CD4-positive, CD25-positive, alpha-beta regulatory T cell (primary cell): ENCODE measurements around the gene STARD13. TPM values are rescaled to one million over a fixed set of nuclear protein-coding genes. Genes with fewer than 3 reads are reported as not detected.

Experiments used
- ATAC-seq, 2 donors: fragments of 150-1000 bp; cut with Tn5 transposase; one replicate each; pipeline ENCODE4 v1.10.0; 2021; ENCODE audit warnings: low read depth in 2 of 2, moderate number of reproducible peaks in 2 of 2, moderate library complexity in 1 of 2
- DNase-seq, 3 donors: peaks; one replicate each; pipeline versions ENCODE4 v3.0.0 to v3.0.0-alpha.2; 2012 to 2022; ENCODE audit warnings: mixed read lengths in 1 of 3
- H3K27ac ChIP-seq: one replicate; pipeline ENCODE4 v1.7.0; 2013; ENCODE audit warnings: mild to moderate bottlenecking, low read length; ENCODE audit not compliant: insufficient read depth, poor library complexity, severe bottlenecking
- H3K27me3 ChIP-seq: one replicate; pipeline ENCODE4 v1.7.0; 2013; ENCODE audit warnings: low read length; ENCODE audit not compliant: control insufficient read depth, insufficient read depth
- H3K36me3 ChIP-seq: one replicate; pipeline ENCODE4 v1.7.0; 2013; ENCODE audit warnings: mild to moderate bottlenecking, low read length, moderate library complexity; ENCODE audit not compliant: control insufficient read depth, insufficient read depth
- H3K4me1 ChIP-seq: 2 replicates; pipeline ENCODE4 v1.7.0; 2013; ENCODE audit warnings: mild to moderate bottlenecking, low read length; ENCODE audit not compliant: insufficient read depth, control insufficient read depth, poor library complexity, severe bottlenecking
- H3K4me3 ChIP-seq: one replicate; pipeline ENCODE4 v1.7.0; 2013; ENCODE audit warnings: low read depth, mild to moderate bottlenecking, low read length, moderate library complexity
- H3K9me3 ChIP-seq, 2 experiments: 1 replicate in 1 of 2; 2 replicates in 1 of 2; pipeline ENCODE4 v1.7.0; 2013; ENCODE audit warnings: low read length in 2 of 2, mild to moderate bottlenecking in 1 of 2, moderate library complexity in 1 of 2; ENCODE audit not compliant: control insufficient read depth in 2 of 2
- H3K27ac Mint-ChIP-seq, 3 donors: one replicate each; pipeline ENCODE4 v1.8.0; 2020 to 2022; ENCODE audit warnings: mild to moderate bottlenecking in 3 of 3, mixed read lengths in 3 of 3, moderate library complexity in 2 of 3
- H3K27me3 Mint-ChIP-seq: one replicate; pipeline ENCODE4 v1.8.0; 2022; ENCODE audit warnings: mild to moderate bottlenecking, mixed read lengths
- H3K36me3 Mint-ChIP-seq: one replicate; pipeline ENCODE4 v1.8.0; 2020; ENCODE audit warnings: mixed read lengths
- H3K4me1 Mint-ChIP-seq, 4 donors: one replicate each; pipeline ENCODE4 v1.8.0; 2020 to 2022; ENCODE audit warnings: mixed read lengths in 4 of 4, mild to moderate bottlenecking in 1 of 4
- H3K4me3 Mint-ChIP-seq, 4 donors: one replicate each; pipeline ENCODE4 v1.8.0; 2020 to 2022; ENCODE audit warnings: mild to moderate bottlenecking in 4 of 4, mixed read lengths in 4 of 4, moderate library complexity in 3 of 4
- H3K9me3 Mint-ChIP-seq, 7 donors: one replicate each; pipeline ENCODE4 v1.8.0; 2020 to 2022; ENCODE audit warnings: mixed read lengths in 7 of 7, mild to moderate bottlenecking in 3 of 7, moderate library complexity in 2 of 7
- polyA plus RNA-seq, 4 donors: library from polyadenylated mRNA; unstranded; fragments of 300-500 nt; fragmentation: Illumina TruSeq; gene quantifications; one replicate each; pipeline ENCODE4 v1.2.3, GENCODE V29; 2021
- total RNA-seq: library from RNA; stranded (reverse); gene quantifications from one replicate; pipeline ENCODE4 v1.2.3, GENCODE V29; 2022

Gene STARD13
- total and polyA plus RNA-seq, 5 donors from 2014 or later, result not detected

GRCh38 chr13:33199289-33199850 is 86.2 kb downstream of the STARD13 start:
- H3K27me3 Mint-ChIP-seq, result peaks cover 10% of the 10 kb centered on the region
- DNase-seq (no peak), ATAC-seq (no peak)
- peaks cover 0 to 5% (median under 1%) of the 10 kb centered on the region in 4 donors for H3K4me1 Mint-ChIP-seq
- H3K36me3 Mint-ChIP-seq, result no peaks in the 10 kb centered on the region
- no peak overlapping the region for H3K27ac ChIP-seq
- no peaks in the 10 kb centered on the region for H3K36me3 ChIP-seq
- H3K4me1 ChIP-seq, result no peaks in the 10 kb centered on the region
- no peak overlapping the region for H3K4me3 ChIP-seq
- peaks cover 0 to 3% (median 0%) of the 10 kb centered on the region in 7 donors for H3K9me3 Mint-ChIP-seq
- H3K27ac Mint-ChIP-seq, result no peak overlapping the region
- no peaks in the 10 kb centered on the region for H3K9me3 ChIP-seq
- H3K27me3 ChIP-seq, result no peaks in the 10 kb centered on the region
- H3K4me3 Mint-ChIP-seq, result no peak overlapping the region

- Histone ChIP-seq H3K4me1 (no peaks in the 10 kb centered on the region), H3K36me3 (no peaks in the 10 kb centered on the region), H3K27me3 (no peaks in the 10 kb centered on the region), H3K9me3 (no peaks in the 10 kb centered on the region), H3K27ac (no peak overlapping the region), H3K4me3 (no peak overlapping the region)
- DNase-seq (no peak), ATAC-seq (no peak)
- peaks cover 10% of the 10 kb centered on the region for H3K27me3 Mint-ChIP-seq
- peaks cover 0 to 3% (median 0%) of the 10 kb centered on the region in 7 donors for H3K9me3 Mint-ChIP-seq
- H3K4me3 Mint-ChIP-seq, result no peak overlapping the region
- peak overlapping the region in 1 of 3 donors; percentile 28 for H3K27ac Mint-ChIP-seq
- peaks cover 0 to 4% (median 0%) of the 10 kb centered on the region in 4 donors for H3K4me1 Mint-ChIP-seq
- H3K36me3 Mint-ChIP-seq, result no peaks in the 10 kb centered on the region
These were observed 88.0 kb downstream of the STARD13 start for GRCh38 chr13:33197541-33197971.

- Mint-ChIP-seq H3K36me3 (no peaks in the 10 kb centered on the region), H3K4me3 (no peak overlapping the region), H3K27ac (no peak overlapping the region), H3K27me3 (peaks cover 10% of the 10 kb centered on the region), H3K4me1 (peaks cover 0 to 4% (median 0%) of the 10 kb centered on the region in 4 donors), H3K9me3 (peaks cover 0 to 1% (median 0%) of the 10 kb centered on the region in 7 donors)
- no peaks in the 10 kb centered on the region for H3K4me1 ChIP-seq
- ATAC-seq, result no peak
- no peak overlapping the region for H3K27ac ChIP-seq
- no peaks in the 10 kb centered on the region for H3K36me3 ChIP-seq
- DNase-seq, result no peak
- peaks cover 2% of the 10 kb centered on the region for H3K27me3 ChIP-seq
- no peak overlapping the region for H3K4me3 ChIP-seq
- no peaks in the 10 kb centered on the region for H3K9me3 ChIP-seq
These were observed 88.8 kb downstream of the STARD13 start for GRCh38 chr13:33196767-33197166.

GRCh38 chr13:33195693-33196464 is 89.7 kb downstream of the STARD13 start:
- H3K9me3 Mint-ChIP-seq, result peaks cover 0 to 1% (median 0%) of the 10 kb centered on the region in 7 donors
- peaks cover 10% of the 10 kb centered on the region for H3K27me3 Mint-ChIP-seq

GRCh38 chr13:33194820-33195692 is 90.5 kb downstream of the STARD13 start:
- Mint-ChIP-seq H3K27ac (no peak overlapping the region), H3K36me3 (no peaks in the 10 kb centered on the region), H3K9me3 (peaks cover 0 to 1% (median 0%) of the 10 kb centered on the region in 7 donors), H3K4me1 (peaks cover 0 to 4% (median 0%) of the 10 kb centered on the region in 4 donors), H3K4me3 (no peak overlapping the region), H3K27me3 (peaks cover 10% of the 10 kb centered on the region)
- ATAC-seq, result no peak
- no peak for DNase-seq
- Histone ChIP-seq H3K27me3 (peaks cover 4% of the 10 kb centered on the region), H3K9me3 (no peaks in the 10 kb centered on the region), H3K4me1 (no peaks in the 10 kb centered on the region), H3K27ac (no peak overlapping the region), H3K4me3 (no peak overlapping the region), H3K36me3 (no peaks in the 10 kb centered on the region)

More at GRCh38 chr13:33195693-33196464, 89.7 kb downstream of the STARD13 start:
- Histone ChIP-seq H3K27me3 (peaks cover 4% of the 10 kb centered on the region), H3K27ac (no peak overlapping the region), H3K4me1 (no peaks in the 10 kb centered on the region), H3K4me3 (no peak overlapping the region), H3K36me3 (no peaks in the 10 kb centered on the region), H3K9me3 (no peaks in the 10 kb centered on the region)
- Mint-ChIP-seq H3K4me3 (no peak overlapping the region), H3K27ac (no peak overlapping the region), H3K36me3 (no peaks in the 10 kb centered on the region), H3K4me1 (peaks cover 0 to 4% (median 0%) of the 10 kb centered on the region in 4 donors)
- no peak for DNase-seq
- ATAC-seq, result no peak

GRCh38 chr13:33193428-33193974 is 92.1 kb downstream of the STARD13 start:
- no peak for DNase-seq
- H3K36me3 ChIP-seq, result no peaks in the 10 kb centered on the region
- no peak overlapping the region for H3K27ac ChIP-seq
- no peaks in the 10 kb centered on the region for H3K9me3 ChIP-seq
- no peak for ATAC-seq
- H3K27ac Mint-ChIP-seq, result no peak overlapping the region
- H3K4me3 Mint-ChIP-seq, result no peak overlapping the region
- H3K4me3 ChIP-seq, result no peak overlapping the region
- peaks cover 8% of the 10 kb centered on the region for H3K27me3 Mint-ChIP-seq
- peaks cover 0 to 1% (median 0%) of the 10 kb centered on the region in 7 donors for H3K9me3 Mint-ChIP-seq
- H3K4me1 Mint-ChIP-seq, result peaks cover 0 to 4% (median 0%) of the 10 kb centered on the region in 4 donors
- peaks cover 4% of the 10 kb centered on the region for H3K27me3 ChIP-seq
- no peaks in the 10 kb centered on the region for H3K4me1 ChIP-seq
- no peaks in the 10 kb centered on the region for H3K36me3 Mint-ChIP-seq

GRCh38 chr13:33191425-33192210 is 93.9 kb downstream of the STARD13 start:
- DNase-seq, result no peak
- Histone ChIP-seq H3K27me3 (peaks cover 4% of the 10 kb centered on the region), H3K4me1 (no peaks in the 10 kb centered on the region), H3K36me3 (no peaks in the 10 kb centered on the region), H3K4me3 (no peak overlapping the region), H3K27ac (no peak overlapping the region), H3K9me3 (no peaks in the 10 kb centered on the region)
- Mint-ChIP-seq H3K36me3 (no peaks in the 10 kb centered on the region), H3K27me3 (peaks cover 9% of the 10 kb centered on the region), H3K27ac (no peak overlapping the region), H3K9me3 (no peaks in the 10 kb centered on the region), H3K4me1 (peaks cover 0 to 9% (median 2%) of the 10 kb centered on the region in 4 donors), H3K4me3 (no peak overlapping the region)
- ATAC-seq, result no peak
